PFSK-1 (cell line): ENCODE measurements around the gene USF3.

Experiments used
- POLR2AphosphoS5 ChIP-seq: IDR thresholded peaks from 2 replicates; pipeline ENCODE4 v1.6.1; 2012; ENCODE audit warnings: low read depth, mild to moderate bottlenecking, control low read depth, low read length, moderate library complexity
- SIN3A ChIP-seq: IDR thresholded peaks from 2 replicates; pipeline ENCODE4 v1.6.1; 2012; ENCODE audit warnings: mild to moderate bottlenecking, low read length, moderate library complexity, borderline replicate concordance; ENCODE audit not compliant: insufficient read depth
- TAF1 ChIP-seq: IDR thresholded peaks from 2 replicates; pipeline ENCODE4 v1.6.1; 2012; ENCODE audit warnings: low read length, control low read depth, borderline replicate concordance; ENCODE audit not compliant: insufficient read depth

DNA sequence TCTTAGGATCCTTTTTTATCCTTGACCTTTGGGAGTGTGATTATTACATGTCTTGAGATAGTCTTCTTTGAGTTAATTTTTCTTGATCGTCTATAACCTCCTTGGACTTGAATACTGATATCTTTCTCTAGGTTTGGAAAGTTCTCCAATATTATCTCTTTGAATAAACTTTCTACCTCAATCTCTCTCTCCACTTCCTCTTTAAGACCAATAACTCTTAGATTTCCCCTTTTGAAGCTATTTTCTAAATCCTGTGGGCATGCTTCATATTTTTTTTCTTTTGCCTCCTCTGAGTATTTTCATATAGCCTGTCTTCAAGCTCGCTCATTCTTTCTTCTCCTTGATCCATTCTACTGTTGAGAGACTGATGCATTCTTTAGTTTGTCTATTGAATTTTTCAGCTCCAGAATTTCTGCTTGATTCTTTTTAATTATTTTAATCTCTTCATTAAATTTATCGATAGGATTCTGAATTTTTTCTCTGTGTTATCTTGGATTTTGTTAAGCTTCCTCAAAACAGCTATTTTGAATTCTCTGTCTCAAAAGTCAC is 12.1 kb downstream of the USF3 start:
- TF ChIP-seq POLR2AphosphoS5 (no peak), TAF1 (no peak), SIN3A (no peak)
